ENCODE measurements around the gene ZNF189.

The ZNF189 gene

DNA sequence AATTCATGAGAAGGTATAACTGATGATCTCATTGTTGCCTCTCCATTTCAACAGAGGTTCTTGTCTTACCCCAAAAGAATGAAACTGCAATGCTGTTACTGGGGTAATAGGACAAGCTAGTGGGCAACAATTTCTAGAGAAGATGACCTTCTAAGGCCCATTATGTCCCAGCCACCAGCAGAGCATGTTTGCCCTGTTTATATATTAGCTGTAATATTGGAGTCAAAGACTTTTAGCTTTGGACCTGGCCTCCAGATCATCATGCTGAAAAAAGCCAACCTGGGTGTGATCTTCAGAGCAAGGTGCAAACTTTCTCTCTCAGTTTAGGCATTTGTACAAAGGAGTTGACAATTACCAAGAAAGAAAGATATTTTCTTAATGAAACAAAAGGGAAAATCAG is 33.5 kb downstream of the ZNF189 start:
- Histone ChIP-seq H3K4me1 (ENCODE audit: control insufficient read depth, low read length) (peaks cover 24% of the 10 kb centered on the region), H3K27me3 (ENCODE audit: control insufficient read depth, low read length) (no peaks in the 10 kb centered on the region), H4K20me1 (ENCODE audit: control insufficient read depth, insufficient read depth, low read depth, low read length) (no peaks in the 10 kb centered on the region), H3K79me2 (ENCODE audit: control insufficient read depth, low read length) (no peaks in the 10 kb centered on the region), H3K9me3 (ENCODE audit: control insufficient read depth, insufficient read depth, low read length) (no peaks in the 10 kb centered on the region), H3K27ac (ENCODE audit: low read depth, low read length) (no peak overlapping the region), H3F3A (ENCODE audit: control insufficient read depth, insufficient read depth) (no peaks in the 10 kb centered on the region), H3K4me2 (ENCODE audit: low read length) (no peak overlapping the region), H3K4me3 (ENCODE audit: low read length) (no peak overlapping the region), H3K9me2 (replicated peaks; ENCODE audit: control insufficient read depth, low read length) (no peaks in the 10 kb centered on the region; the same call in 1 of the 2 replicates), H3K36me3 (ENCODE audit: control insufficient read depth, low read length) (no peaks in the 10 kb centered on the region)
- TF ChIP-seq, protein P1, sequence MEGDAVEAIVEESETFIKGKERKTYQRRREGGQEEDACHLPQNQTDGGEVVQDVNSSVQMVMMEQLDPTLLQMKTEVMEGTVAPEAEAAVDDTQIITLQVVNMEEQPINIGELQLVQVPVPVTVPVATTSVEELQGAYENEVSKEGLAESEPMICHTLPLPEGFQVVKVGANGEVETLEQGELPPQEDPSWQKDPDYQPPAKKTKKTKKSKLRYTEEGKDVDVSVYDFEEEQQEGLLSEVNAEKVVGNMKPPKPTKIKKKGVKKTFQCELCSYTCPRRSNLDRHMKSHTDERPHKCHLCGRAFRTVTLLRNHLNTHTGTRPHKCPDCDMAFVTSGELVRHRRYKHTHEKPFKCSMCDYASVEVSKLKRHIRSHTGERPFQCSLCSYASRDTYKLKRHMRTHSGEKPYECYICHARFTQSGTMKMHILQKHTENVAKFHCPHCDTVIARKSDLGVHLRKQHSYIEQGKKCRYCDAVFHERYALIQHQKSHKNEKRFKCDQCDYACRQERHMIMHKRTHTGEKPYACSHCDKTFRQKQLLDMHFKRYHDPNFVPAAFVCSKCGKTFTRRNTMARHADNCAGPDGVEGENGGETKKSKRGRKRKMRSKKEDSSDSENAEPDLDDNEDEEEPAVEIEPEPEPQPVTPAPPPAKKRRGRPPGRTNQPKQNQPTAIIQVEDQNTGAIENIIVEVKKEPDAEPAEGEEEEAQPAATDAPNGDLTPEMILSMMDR (IDR thresholded peaks at IDR 0.05; ENCODE audit: low read depth, low read length, poor library complexity, severe bottlenecking): no peak

DNA sequence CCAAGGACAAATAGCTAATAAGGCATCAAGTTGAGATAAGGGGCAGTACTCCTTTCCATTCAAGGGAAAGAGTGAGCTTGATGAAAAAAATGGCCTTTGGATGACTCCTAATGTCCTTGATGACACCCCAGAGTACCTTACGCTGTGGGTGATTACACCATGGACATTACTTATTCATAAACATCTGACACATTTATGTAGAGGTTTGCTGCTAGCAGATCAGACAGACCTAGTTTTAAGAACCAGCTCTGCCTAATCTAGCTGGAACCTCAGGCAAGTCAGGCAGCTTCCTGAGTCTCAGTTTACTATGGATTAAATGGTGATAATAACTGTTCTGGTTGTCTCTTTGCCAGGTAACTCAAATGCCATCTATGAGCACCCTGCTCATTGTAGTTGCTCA is 34.1 kb downstream of the ZNF189 start:
- Histone ChIP-seq H3F3A (ENCODE audit: control insufficient read depth, insufficient read depth) (no peaks in the 10 kb centered on the region), H3K79me2 (ENCODE audit: control insufficient read depth, low read length) (no peaks in the 10 kb centered on the region), H3K4me1 (ENCODE audit: control insufficient read depth, low read length) (peaks cover 19% of the 10 kb centered on the region), H3K9me3 (ENCODE audit: control insufficient read depth, insufficient read depth, low read length) (no peaks in the 10 kb centered on the region), H3K4me3 (ENCODE audit: low read length) (no peak overlapping the region), H3K4me2 (ENCODE audit: low read length) (no peak overlapping the region), H3K27ac (ENCODE audit: low read depth, low read length) (no peak overlapping the region), H3K27me3 (ENCODE audit: control insufficient read depth, low read length) (no peaks in the 10 kb centered on the region), H3K9me2 (replicated peaks; ENCODE audit: control insufficient read depth, low read length) (no peaks in the 10 kb centered on the region; the same call in 1 of the 2 replicates), H3K36me3 (ENCODE audit: control insufficient read depth, low read length) (no peaks in the 10 kb centered on the region), H4K20me1 (ENCODE audit: control insufficient read depth, insufficient read depth, low read depth, low read length) (no peaks in the 10 kb centered on the region)
- TF ChIP-seq EZH2phosphoT487 (IDR thresholded peaks at IDR 0.05; ENCODE audit: borderline replicate concordance, low read length): no peak

DNA sequence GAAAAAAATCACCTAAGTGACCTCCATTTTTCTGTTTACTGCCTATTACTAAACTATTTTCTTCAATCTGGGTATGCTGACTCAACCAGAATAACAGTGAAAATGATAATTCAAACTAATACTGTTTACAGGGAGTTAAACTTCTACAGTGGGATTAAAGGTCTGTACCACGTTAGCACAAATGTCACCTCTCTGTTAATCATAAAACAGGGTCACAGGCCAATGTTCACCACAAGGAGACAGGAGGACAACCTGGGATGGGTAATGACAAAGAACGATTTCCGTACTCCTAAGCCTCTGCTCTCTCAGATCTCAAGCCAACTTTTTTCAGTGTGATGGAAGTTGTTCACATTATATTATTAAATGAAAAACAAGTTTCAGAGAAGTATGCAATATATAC is 34.6 kb downstream of the ZNF189 start:
- Histone ChIP-seq H3K4me1 (ENCODE audit: control insufficient read depth, low read length) (peaks cover 14% of the 10 kb centered on the region), H3K27me3 (ENCODE audit: control insufficient read depth, low read length) (no peaks in the 10 kb centered on the region), H3K27ac (ENCODE audit: low read depth, low read length) (no peak overlapping the region), H3K79me2 (ENCODE audit: control insufficient read depth, low read length) (no peaks in the 10 kb centered on the region), H3K9me3 (ENCODE audit: control insufficient read depth, insufficient read depth, low read length) (no peaks in the 10 kb centered on the region), H3K9me2 (replicated peaks; ENCODE audit: control insufficient read depth, low read length) (no peaks in the 10 kb centered on the region; the same call in 1 of the 2 replicates), H3F3A (ENCODE audit: control insufficient read depth, insufficient read depth) (no peaks in the 10 kb centered on the region), H3K4me3 (ENCODE audit: low read length) (no peak overlapping the region), H3K36me3 (ENCODE audit: control insufficient read depth, low read length) (no peaks in the 10 kb centered on the region), H3K4me2 (ENCODE audit: low read length) (no peak overlapping the region), H4K20me1 (ENCODE audit: control insufficient read depth, insufficient read depth, low read depth, low read length) (no peaks in the 10 kb centered on the region)
- TF ChIP-seq, protein P1 (IDR thresholded peaks at IDR 0.05; ENCODE audit: low read depth, low read length, poor library complexity, severe bottlenecking): no peak
- no peak for TF ChIP-seq EZH2phosphoT487 (IDR thresholded peaks at IDR 0.05; ENCODE audit: borderline replicate concordance, low read length)

DNA sequence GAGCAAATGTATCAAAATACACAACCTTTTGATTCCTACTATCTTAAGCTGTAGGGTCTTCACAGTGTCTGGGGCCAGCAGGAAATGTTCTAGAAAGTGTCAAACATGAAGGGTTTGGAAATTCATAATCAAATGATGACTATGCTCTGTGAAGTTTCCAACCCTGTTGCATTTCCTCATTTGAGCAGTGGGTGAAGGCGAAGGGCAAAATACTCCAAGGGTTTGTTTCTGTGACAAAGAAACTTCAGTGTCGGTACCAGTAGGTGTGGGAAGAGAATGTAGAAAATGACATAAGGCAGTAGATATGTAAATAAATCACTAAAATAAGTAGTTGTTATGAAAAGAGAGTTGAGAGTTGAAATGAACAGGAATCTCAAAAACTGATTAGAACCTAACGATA is 36.3 kb downstream of the ZNF189 start:
- Histone ChIP-seq H3F3A (ENCODE audit: control insufficient read depth, insufficient read depth) (no peaks in the 10 kb centered on the region), H3K79me2 (ENCODE audit: control insufficient read depth, low read length) (no peaks in the 10 kb centered on the region), H3K4me1 (ENCODE audit: control insufficient read depth, low read length) (peaks cover 9% of the 10 kb centered on the region), H3K4me2 (ENCODE audit: low read length) (no peak overlapping the region), H3K4me3 (ENCODE audit: low read length) (no peak overlapping the region), H4K20me1 (ENCODE audit: control insufficient read depth, insufficient read depth, low read depth, low read length) (no peaks in the 10 kb centered on the region), H3K27ac (ENCODE audit: low read depth, low read length) (no peak overlapping the region), H3K36me3 (ENCODE audit: control insufficient read depth, low read length) (no peaks in the 10 kb centered on the region), H3K9me2 (replicated peaks; ENCODE audit: control insufficient read depth, low read length) (no peaks in the 10 kb centered on the region; the same call in 1 of the 2 replicates), H3K27me3 (ENCODE audit: control insufficient read depth, low read length) (no peaks in the 10 kb centered on the region), H3K9me3 (ENCODE audit: control insufficient read depth, insufficient read depth, low read length) (no peaks in the 10 kb centered on the region)
- TF ChIP-seq EZH2phosphoT487 (IDR thresholded peaks at IDR 0.05; ENCODE audit: borderline replicate concordance, low read length): no peak
- TF ChIP-seq, protein P1 (IDR thresholded peaks at IDR 0.05; ENCODE audit: low read depth, low read length, poor library complexity, severe bottlenecking): no peak

Data from DOHH2 (cell line).